ENCODE data around the gene MAPK1. TPM values are rescaled to one million over a fixed set of nuclear protein-coding genes. Genes with fewer than 3 reads are reported as not detected.

The MAPK1 gene
- total RNA-seq, 1 donor from 2014 or later: 42.3 TPM

DNA sequence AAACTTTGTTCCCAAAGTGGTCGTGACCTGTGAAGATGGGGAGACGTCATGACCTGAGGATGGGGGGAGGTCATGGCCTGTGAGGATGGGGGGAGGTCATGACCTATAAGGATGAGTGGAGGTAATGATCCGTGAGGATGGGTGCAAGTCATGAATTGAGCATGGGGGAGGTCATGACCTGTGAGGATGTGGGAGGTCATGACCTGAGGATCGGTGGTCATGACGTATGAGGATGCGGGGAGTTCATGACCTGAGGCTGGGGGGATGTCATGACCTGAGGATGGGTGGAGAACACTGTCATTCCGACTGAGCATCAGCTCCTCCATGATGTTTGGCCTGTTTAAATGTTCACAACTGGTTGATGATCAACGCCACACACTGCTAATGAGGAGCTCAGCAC lies 157.8 kb downstream of the MAPK1 start:
- TF ChIP-seq CTCF (conservative IDR thresholded peaks at IDR 0.05; ENCODE audit: low read depth, low read length): no peak
- H3K4me3 ChIP-seq (ENCODE audit: low read depth, low read length): no peak overlapping the region
- no peak for DNase-seq (ENCODE audit: low read depth)

- no peak for DNase-seq (ENCODE audit: low read depth)
- TF ChIP-seq CTCF (conservative IDR thresholded peaks at IDR 0.05; ENCODE audit: low read depth, low read length): no peak
- no peak overlapping the region for H3K4me3 ChIP-seq (ENCODE audit: low read depth, low read length)
Observed at GRCh38 chr22:21708960-21709359, 158.5 kb downstream of the MAPK1 start.

DNA sequence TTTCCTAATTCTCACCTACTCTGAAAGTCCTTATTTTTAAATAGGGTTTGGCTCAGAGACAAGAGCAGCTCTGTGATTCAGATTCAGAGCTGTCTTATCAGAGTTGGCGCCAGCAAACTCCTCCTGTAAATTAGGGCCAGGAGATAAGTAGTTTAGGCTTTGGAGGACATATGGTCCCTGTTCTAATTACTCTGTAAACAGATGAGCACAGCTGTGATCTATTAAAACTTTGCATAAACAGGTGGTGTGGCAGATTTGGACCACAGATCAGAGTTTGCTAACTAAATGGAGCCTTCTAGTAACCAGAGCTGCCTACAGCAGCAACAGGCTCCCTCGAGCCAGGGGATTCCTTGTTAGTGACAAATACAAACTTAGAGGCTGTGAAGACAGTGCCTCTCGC lies 159.8 kb downstream of the MAPK1 start:
- no peak for TF ChIP-seq CTCF (conservative IDR thresholded peaks at IDR 0.05; ENCODE audit: low read depth, low read length)
- DNase-seq (ENCODE audit: low read depth): no peak
- H3K4me3 ChIP-seq (ENCODE audit: low read depth, low read length): no peak overlapping the region

Other genes with a start within 250 kb of the MAPK1 start
- 123 TPM in 2 replicates for gene YDJC, start 237.6 kb downstream of the MAPK1 start, total RNA-seq
- 0.17 and 0.29 TPM in 2 replicates for gene CCDC116, start 234.9 kb downstream of the MAPK1 start, total RNA-seq
- gene SDF2L1, start 225.3 kb downstream of the MAPK1 start, total RNA-seq: 93.2 and 109 TPM in 2 replicates
- 25.5 and 31.0 TPM in 2 replicates for gene PPIL2, start 201.6 kb downstream of the MAPK1 start, total RNA-seq
- gene YPEL1, start 131.9 kb downstream of the MAPK1 start, total RNA-seq: 1.5 and 7.3 TPM in 2 replicates
- 25.1 and 32.7 TPM in 2 replicates for gene PPM1F, start 85.2 kb upstream of the MAPK1 start, total RNA-seq
- gene TOP3B, start 115.1 kb upstream of the MAPK1 start, total RNA-seq: 27.9 and 30.2 TPM in 2 replicates